ENCODE measurements around the gene SNTG2.
A peak's percentile ranks its signal among the peaks of the same experiment; 100 is the strongest.
"Not testable (repeated sequence)": the region's sequence is repeated elsewhere in the genome, so short reads cannot be mapped to it uniquely, and the experiment has no call there.

The SNTG2 gene

DNA sequence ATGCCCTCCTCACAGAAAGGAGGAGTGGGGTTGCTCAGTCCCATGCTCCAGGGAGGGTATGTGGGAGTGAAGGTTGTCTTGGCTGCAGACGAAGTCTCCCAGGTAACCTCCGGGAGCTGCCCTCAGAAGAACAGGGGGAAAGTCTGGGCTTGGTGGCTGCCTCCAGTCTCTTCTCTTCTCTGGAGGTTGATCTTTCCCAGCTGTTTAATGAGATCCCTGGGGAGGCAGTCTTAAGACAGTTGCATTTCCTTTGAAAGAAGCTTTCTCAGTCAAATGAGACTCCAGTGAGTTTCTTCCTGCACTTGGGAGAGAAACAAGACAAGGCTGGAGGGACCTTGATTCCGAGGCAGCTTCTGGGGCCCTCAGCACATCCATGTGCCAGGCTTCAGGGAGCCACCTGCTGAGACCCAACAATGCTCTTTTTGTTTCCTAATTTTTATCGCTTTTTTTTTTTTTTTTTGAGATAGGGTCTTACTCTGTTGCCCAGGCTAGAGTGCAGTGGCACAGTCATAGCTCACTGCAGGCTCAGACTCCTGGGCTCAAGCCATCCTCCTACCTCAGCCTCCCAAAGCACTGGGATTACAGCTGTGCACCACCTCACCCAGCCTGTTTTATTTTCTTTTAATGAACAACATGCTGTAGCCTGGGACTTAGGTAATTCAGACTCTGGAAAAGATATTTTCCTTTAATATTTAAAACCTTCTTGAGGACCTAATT lies 390.9 kb downstream of the SNTG2 start:
- no peak for DNase-seq

DNA sequence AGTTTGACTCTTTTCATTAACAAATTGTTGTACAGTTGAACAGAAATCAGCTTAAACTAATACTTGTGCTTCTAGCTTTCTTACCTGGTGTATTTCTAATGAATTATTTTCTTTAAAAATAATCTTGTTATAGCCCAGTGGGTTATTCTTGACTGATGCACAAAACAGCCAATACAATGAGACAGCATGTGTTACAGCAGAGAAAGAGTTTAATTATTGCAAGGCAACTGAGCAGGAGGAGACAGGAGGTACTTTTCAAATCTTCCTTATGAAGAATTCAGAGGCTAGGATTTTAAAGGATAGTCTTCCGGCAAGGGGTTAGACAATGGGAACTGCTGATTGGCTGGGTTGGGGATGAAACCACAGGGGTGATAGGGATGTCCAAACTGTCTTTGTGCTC lies 398.1 kb downstream of the SNTG2 start:
- no peak for DNase-seq

DNA sequence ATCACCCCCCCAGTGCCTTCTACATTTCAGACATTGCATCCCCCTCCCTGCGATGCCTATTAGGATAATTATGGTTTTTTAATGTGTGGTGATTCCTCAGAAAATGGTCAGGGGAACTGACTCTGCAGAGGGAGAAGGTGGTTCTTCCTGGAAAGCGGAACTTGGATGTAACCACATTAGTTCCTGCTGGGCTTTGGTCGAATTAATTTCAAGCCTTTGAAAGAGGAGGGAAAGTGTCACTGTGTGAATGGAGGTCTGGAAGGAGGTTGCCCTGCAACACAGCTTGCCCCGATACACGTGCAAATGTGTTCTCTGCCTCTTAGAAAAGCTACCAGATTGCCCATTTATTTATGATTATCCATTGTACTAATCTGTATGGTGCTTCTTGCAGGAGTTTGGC lies 399.5 kb downstream of the SNTG2 start:
- DNase-seq, result no peak

DNA sequence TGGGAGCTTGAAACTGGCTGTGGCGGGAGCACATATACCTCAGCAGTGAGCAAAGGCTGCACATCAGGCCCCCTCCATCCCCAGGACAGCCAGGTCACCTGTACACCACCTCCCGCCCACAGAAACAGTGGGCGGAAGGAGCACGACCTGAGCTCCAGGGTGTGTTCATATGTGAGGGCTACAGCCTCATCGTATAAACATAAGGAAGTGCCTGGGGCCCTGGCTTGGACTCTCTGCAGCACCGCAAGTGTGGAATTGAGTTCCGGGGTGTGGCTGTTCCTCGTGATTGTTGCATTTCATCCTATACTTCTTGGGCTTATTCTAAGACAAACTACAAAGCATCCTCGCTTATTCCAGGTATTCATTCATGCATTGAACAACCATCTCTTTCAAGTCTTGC lies 402.5 kb downstream of the SNTG2 start:
- DNase-seq, result no peak

DNA sequence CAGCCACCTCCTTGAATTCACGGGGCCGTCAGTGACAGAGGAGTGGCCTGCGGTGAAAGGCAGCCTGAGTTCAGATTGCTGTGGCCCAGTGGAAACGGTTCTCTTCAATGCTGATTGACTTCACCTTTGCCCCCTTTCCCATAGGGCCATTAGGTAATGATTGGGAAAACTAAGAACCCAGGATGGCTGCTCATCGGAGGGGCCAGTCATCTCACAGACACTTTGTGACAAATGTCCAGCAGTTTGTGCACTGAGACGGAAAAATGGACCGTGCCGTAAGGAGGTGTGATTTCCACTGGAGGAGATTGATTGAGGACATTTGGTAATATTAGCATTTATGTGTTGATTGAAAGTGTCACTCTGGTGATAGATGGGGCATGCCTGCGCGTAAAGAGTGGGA lies 402.9 kb downstream of the SNTG2 start:
- DNase-seq, result no peak

DNA sequence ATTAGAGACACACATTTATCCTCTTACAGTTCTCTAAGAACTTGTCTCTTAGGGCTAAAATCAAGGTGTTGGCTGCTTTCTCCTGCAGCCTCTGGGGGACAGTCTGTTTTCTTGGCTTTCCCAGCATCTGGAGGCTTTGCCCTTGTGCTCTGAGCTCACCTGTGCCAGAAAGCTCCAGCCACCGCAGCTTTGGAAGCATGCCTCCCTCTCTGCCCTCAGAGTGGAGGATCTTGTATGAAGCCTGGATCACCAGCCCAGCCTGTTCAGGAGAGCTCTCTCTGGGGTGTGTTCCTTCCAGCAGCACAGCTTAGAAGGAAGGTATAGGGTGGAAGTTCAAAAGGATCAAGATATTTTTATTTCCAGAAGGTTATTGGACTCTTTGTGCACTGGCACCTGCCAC lies 409.5 kb downstream of the SNTG2 start:
- no peak for DNase-seq

DNA sequence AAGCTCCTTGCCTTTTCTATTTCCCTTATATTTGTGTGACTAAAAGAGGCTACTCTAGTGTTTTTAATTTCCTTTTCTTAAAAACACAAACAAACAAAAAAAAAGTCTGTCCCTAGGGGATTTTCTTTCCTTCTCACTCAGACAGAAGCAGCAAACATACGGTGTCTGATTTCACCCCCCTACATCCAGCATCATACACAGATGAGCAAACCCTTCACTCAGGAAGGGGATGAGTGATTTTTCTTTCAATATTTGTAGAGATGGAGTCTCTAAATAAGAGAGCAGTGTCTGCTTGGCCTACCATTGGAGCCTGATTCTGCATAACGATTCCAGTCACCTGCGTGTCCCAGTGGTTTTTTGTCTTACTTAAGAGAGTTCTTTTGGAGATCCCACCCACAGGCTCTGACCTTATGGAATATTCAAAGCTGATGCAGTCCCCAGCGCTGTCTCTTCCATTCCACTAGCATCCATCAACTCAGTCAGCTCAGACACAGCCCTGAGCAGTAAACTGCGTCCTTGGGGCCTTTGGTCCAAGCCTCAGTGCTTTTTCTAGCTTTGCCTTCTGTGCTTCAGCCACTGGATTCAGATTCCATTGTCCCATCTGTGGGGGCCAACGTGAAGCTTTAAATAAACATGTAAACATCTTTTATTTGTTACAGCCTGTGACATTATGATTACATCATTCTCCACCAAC lies 410.1 kb downstream of the SNTG2 start:
- no peak for DNase-seq

DNA sequence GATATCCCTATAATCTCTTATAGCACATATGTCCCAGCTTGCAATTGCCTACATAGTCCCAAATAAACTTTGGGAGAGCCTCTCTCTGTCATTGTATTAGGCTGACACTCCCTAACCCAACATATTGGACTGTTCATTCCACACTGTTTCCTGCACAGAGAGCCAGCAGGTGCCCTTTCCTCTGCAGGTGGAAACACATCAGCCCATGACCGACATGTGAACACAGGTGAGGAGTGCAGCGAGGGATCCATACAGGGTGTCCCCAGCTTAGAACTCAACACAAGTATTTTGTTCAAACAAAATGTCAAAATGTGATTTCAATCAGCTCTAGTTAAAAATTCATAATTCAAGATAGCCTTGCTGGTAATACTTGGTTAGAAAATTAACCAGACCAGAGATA lies 412.7 kb downstream of the SNTG2 start:
- DNase-seq, result no peak

DNA sequence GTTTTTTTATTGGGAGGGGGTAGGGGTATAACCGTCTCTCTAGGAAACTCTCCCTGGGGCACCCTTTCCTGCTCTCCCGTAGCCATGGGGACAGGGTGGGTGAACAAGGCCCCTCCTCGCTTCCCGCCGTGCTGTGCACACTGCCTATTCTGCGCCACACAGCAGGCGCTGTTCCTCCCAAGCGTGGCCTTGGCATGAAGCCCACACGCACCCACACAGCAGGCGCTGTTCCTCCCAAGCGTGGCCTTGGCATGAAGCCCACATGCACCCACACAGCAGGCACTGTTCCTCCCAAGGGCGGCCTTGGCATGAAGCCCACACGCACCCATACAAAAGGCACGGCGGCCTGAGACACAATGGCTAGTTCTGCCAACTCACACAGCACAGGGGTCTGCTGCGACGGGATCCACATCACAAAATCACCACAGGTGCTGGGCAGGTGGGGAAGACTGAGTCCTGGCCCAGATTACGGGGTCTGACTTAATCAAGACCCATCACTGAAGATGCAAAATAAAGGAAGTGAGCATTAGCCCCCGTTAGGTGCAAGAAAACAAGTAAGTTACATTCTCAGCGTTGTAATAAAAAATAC lies 416.0 kb downstream of the SNTG2 start:
- no peak for DNase-seq

DNA sequence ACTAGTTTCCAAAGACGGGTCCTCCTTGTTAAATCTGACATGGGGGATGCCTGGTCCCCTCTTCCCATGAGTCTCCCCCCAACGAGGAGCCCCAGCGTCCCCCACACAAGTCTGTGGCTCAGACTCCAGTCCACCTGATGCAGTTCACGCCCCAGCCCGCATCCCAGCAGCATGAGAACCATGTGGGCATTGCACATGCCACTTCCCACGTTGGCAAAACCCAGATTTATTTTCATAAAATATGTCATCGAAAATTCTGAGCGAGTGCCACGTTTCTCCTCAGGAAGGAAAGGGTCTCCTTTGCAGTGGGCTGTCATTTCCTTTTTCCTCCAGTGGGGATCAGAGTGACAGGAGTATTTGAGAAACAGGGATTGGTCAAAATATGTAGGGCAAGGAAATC lies 417.0 kb downstream of the SNTG2 start:
- no peak for DNase-seq

DNA sequence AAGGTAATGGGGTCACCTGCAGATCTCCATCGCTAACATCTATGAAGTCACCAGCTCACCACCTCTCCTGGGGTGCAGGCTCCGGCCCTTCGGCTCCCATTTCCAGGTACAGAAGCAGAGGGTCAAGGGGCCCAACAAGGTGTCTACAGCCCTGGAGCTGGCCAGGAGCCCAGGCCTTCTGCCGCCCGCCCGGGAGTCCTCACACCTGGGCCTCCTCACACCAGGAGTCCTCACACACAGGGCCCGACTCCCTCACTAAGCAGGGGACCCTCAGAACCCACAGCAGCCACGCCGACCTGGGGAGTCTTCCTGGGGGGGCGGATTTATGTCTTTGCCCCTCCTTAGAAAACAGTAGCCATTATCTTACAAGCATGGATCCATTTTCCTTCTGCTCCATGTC lies 419.3 kb downstream of the SNTG2 start:
- no peak for DNase-seq

DNA sequence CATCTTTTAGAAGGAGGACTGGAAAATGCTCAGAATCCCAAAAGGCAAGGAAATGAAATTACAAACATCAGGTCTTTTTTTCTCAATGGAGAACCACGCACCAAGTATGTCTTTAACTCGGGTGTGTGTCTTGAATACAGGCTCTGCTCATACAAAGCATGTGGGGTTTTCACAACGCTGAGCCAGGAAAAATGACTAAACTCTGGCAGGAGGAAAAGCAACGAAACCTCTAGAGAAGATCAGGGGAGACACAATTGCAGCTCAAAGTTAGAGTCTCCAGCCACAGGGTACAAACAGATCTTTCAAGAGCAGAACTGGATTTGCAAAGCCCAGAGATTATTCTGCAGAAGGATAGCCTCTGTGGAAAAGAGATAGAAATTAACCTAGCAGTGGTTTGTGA lies 419.8 kb downstream of the SNTG2 start:
- DNase-seq, result no peak

DNA sequence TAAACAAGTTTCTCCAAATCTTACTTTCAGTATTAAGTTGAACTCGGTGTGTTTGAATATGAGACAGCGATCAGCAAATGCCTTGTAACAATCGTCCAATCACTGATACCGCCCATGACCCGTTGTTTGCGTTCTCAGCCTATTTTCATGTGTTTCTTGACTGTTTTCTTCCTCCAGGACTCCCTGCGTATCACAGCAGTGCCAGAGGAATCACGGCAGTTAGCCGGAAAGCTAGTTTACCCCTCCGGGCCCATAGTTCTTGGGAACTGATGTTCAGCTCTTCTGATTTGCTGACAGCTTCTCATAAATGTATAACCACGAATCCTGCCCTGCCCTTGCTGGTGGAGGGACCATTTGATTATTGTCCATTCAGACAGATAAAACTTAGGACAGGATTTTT lies 420.4 kb downstream of the SNTG2 start:
- no peak for DNase-seq

DNA sequence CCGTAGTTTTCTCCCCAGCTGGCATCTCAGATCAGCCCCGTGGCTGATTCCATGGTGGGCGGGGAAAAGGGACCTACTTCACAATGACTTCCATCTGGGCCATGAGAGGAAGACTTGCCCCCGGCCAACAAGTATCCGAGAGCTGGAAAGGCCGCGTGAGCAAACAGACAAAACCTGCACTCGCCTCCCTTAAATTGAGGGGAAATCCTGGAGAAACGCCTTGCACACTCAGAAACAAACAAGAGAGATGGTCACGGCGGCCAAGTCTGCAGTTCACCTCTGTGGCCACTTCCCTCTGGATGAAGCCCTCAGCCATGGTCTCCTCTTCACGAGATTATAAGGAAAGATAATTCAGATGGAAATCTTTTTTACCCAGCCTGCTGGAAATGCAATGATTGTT lies 423.2 kb downstream of the SNTG2 start:
- DNase-seq, result no peak

DNA sequence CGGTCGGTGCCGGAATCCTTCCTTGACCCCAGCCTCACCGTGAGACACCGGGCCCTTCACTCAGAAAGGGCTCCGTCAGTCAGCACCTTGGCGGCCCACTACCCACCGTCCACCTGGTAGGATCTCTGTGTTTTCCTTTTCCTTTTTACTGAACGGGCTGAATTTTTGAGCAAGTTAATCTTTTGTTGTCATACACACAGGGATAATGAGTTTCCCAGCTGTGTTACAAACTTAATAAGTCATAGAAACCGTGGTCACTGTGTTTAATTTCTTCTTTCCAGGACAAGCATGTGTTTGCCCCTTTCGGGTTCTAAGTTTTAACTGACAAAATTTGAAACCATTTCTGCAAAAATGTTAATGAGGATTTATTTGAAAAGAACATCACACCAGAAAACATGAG lies 423.6 kb downstream of the SNTG2 start:
- DNase-seq, result no peak

DNA sequence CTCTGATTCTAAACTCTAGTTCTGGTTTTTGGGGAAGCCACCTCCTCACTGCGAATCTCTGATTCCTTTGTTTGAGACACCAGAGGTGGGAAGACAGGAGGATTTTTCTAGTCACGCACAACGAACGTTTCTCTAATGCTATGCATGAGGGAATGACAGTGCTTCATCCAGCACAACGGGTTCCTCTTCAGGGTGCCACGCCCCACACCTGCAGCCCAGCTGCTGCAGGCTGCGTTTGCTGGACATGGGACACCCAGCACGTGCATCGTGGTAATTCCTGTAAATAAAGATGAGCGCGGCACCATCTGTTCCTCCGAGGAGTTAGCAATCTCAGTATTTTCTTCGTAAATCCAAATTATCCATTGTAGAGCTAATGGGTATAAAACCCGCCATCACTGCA lies 425.1 kb downstream of the SNTG2 start:
- DNase-seq, result peak; percentile 41

DNA sequence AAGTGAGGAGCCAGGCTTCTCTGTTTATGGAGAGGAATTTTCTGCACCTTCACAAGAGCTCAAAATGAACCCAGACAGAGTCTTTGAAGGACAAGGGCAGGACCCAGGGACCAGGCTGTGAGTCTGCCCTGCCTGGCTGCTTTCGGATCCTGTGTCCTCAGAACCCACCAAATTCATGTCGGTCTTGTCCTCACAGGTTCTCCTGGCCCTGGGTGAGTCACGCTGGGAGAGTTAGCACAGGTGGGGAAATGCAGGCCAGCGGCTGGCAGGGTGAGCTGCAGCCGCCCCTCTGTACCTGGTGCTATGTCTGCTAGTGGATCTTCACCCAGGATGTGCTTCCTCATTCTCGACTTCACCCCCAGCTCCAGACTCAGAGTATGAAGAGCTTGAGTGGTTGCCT lies 426.8 kb downstream of the SNTG2 start:
- no peak for DNase-seq

DNA sequence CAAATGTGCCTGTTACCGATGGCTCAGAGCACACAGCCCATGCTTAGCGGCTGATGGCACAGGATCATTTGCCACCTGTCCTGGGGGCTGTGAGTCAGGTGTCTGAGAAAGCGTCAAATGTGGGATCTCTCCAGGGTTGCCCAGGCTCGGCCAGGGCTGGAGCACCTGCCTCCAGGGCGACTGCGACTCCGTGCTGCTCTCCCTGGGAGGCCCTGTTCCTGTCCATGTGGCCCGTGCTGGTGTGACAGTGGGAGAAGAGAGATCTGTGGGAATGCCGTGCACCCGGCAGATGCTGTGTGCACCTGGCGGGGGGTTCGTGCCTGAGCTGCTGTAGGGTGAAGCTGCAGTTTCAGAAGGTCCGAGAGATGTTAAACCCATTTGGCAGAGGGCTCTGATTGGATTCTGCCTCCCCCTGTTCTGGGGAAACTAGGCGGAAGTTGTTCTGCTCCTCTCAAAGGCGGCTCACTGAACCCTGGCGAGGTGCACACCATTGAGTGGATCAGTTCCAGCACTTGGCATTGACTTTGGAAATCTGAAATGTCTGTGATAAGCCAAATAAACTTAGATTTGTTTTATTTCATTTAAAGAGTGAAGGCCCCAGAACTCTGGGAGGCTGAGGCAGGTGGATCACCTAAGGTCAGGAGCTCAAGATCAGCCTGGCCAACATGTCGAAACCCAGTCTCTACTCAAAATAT lies 428.0 kb downstream of the SNTG2 start:
- no peak for DNase-seq

DNA sequence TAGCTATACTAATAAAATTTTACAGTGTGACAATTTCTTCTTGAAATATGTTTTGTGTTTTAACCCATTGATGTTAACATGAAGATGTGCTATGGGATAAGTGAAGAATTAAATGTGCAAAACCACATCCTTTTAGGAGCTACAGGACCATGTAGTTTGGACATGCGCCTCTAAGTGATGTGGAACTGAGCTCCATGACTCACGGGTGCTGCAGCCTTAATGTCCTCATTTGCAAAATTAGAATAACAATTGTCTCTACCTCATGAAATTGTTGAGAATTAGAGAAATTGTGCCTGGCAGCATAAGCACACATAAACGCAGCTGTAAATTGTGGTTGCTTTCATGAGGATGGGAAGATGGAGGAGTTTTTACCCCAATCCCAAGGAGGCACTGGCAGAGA lies 431.0 kb downstream of the SNTG2 start:
- no peak for DNase-seq

DNA sequence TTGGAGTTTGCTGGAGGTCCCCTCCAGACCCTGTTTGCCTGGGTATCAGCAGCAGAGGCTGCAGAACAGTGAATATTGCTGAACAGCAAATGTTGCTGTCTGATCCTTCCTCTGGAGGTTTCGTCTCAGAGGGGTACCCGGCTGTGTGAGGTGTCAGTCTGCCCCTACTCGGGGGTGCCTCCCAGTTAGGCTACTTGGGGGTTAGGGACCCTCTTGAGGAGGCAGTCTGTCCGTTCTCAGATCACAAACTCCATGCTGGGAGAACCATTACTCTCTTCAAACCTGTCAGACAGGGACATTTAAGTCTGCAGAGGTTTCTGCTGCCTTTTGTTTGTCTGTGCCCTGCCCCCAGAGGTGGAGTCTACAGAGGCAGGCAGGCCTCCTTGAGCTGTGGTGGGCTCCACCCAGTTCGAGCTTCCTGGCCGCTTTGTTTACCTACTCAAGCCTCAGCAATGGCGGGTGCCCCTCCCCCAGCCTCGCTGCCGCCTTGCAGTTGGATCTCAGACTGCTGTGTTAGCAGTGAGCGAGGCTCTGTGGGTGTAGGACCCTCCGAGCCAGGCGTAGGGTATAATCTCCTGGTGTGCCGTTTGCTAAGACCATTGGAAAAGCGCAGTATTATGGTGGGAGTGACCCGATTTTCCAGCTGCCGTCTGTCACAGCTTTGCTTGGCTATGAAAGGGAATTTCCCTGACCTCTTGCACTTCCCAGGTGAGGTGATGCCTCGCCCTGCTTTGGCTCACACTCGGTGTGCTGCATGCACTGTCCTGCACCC lies 437.5 kb downstream of the SNTG2 start:
- not testable (repeated sequence) for DNase-seq

DNA sequence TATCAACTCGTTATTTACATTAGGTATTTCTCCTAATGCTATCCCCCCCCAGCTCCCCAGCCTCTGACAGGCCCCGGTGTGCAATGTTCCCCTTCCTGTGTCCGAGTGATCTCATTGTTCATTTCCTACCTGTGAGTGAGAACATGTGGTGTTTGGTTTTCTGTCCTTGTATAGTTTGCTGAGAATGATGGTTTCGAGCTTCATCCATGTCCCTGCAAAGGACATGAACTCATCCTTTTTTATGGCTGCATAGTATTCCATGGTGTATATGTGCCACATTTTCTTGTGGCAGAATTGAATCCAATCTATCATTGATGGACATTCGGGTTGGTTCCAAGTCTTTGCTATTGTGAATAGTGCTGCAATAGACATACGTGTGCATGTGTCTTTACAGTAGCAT lies 439.5 kb downstream of the SNTG2 start:
- DNase-seq, result not testable (repeated sequence)

DNA sequence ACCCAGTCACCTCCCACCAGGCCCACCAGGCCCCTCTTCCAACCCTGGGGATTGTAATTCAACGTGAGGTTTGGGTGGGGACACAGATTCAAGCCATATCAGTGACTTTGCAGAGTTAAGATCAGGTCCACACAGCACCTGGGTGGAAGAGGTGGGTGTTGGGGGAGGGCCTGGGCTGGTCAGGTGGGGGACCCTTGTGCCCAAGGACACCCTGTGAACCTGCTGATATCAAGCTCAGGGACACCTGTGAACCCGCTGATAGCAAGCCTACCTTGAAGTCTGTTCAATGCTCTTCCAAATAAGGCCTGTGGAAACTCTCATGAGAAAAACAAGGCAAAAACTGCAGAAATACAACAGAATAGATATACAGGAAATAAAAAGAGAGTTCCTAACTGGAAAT lies 442.7 kb downstream of the SNTG2 start:
- DNase-seq, result no peak
